ENCODE measurements around the gene SEMG1.

SEMG1 gene

DNA sequence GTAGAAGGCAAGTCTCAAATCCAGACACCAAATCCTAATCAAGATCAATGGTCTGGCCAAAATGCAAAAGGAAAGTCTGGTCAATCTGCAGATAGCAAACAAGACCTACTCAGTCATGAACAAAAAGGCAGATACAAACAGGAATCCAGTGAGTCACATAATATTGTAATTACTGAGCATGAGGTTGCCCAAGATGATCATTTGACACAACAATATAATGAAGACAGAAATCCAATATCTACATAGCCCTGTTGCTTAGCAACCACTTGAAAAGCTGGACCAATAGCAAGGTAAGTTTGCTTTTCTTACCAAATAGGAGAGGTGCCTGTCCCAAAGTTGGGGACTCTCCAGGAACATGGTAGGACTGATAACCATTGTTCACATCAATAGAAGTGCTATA is 16.3 kb downstream of the SEMG1 start:
- DNase-seq = no peak

GRCh38 chr20:45226287-45226686 is 19.5 kb downstream of the SEMG1 start:
- no peak for DNase-seq

GRCh38 chr20:45229264-45230056 is 22.6 kb downstream of the SEMG1 start:
- DNase-seq = no peak

DNA sequence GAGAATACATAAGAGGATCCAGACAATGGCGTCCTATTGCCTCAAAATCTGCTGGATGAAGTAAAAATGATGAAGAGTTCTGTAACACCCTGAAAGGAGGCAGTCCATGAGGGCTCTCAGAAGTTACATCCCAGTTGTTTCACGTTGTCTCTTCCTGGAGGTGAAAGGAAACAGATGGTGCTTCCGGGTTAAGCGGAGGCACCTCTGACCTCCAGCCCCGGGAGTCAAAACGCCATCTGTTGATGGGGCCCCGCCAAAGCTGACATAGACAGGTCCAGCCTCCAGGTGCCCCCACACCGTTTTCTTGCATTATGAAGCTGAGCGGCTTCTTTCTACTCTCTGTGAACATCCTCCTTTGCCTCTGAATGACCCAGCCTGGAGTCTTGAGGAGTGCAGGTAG is 23.8 kb downstream of the SEMG1 start:
- DNase-seq = no peak

GRCh38 chr20:45235995-45236394 is 29.2 kb downstream of the SEMG1 start:
- DNase-seq = no peak

DNA sequence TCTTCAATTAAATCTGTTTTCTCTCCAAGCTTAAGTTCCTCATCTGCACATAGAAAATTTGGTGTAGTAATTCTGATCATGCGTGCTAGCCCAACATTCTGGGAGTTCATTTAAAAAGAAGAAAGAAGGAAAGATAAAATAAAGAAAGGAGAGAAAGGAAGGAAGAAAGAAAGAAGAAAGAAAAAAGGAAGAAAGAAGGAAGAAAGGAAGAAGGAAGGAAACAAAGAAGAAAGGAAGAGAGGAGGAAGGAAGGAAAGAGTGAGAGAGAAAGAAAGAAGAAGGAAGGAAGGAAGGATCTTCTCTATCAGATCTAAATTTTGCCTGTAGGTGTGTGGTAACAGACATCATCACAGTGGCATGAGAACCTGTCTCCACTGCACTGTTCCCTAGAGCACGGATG is 31.3 kb downstream of the SEMG1 start:
- DNase-seq = no peak

- no peak for DNase-seq
Measured at GRCh38 chr20:45246109-45246508, 39.3 kb downstream of the SEMG1 start.

GRCh38 chr20:45247865-45248264 is 41.0 kb downstream of the SEMG1 start:
- no peak for DNase-seq

- no peak for DNase-seq
Measured at GRCh38 chr20:45248609-45249008, 41.8 kb downstream of the SEMG1 start.

GRCh38 chr20:45251884-45252560 is 45.2 kb downstream of the SEMG1 start:
- no peak for DNase-seq

DNA sequence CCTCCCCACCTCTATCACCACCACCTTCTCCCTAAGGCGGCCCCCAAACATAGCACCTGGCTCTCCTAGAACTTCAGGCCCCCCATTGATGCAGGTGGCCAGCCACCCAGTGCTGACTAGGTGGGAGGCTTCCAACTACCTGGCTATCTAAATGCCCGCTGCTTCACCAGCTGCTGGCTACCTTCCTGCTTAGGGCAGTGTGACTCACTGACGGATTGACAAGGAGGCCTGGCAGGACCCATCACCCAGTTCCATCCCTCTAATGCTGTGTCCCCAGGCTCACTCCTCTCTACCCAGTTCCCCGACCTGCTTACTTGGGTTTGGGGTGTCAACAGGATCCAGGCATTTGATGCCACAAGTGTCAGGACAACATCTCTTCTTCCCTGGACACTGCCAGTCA is 46.4 kb downstream of the SEMG1 start:
- no peak for DNase-seq

DNA sequence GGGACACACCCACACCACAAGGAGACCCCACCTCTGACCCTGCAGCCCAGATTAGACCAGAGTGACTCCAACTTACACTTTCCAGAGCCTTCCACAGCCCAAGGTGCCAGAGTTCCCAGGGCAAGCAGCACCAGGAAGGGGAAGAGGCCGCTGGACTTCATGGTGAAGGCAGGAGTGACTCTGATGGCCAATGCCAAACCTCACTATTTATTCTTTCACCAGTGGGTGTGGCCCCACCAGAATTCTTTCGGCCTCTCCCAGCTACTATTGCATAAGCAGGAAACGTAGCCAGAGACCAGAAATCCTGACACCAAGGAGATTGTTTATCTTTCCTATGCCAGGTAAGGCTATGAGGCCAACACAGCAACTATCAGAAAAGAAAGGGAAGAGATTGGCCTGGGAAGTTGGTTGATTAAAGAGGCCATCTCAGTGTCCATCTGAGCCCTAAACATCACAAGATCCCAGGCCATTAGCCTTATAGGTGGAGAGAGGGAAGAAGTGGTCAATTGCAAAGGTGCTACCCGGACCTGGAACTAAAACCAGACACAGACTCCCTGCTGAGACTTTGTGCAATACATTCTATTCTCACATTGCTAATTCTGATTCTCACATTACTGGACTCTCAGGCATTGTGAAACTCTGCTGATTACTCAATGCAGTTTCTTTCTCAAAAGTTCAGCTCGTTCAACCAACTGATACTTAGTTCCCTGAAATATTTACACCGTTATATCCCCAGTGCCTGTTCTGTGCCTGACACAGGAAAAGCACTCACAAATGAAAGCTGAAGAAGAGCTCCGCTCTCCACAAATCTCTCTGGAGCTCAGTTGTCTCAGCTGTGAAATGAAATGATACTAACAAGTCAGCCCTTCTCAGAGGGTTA is 47.8 kb downstream of the SEMG1 start, which contains the start of gene SLPI:
Gene SLPI (minus strand): TSS at position 182 of the 880 bp plus-strand sequence. CDS start 21 bp downstream, at position 161.
- DNase-seq = no peak

DNA sequence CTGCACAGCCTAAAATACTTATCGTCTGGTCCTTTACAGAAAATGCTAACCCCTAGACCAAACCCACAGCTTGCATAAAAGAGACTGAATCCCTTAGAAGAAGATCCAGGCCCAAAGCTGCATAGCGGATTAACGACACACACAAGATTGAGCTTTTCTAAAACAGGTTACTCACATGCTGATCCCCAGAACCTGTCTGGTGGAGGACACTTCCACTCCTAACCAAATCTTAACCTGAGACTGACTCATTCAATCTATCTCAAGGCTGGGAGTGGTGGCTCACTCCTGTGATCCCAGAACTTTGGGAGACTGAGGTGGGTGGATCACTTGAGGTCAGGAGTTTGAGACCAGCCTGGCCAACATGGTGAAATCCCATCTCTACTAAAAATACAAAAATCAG is 50.3 kb downstream of the SEMG1 start:
- DNase-seq = no peak

DNA sequence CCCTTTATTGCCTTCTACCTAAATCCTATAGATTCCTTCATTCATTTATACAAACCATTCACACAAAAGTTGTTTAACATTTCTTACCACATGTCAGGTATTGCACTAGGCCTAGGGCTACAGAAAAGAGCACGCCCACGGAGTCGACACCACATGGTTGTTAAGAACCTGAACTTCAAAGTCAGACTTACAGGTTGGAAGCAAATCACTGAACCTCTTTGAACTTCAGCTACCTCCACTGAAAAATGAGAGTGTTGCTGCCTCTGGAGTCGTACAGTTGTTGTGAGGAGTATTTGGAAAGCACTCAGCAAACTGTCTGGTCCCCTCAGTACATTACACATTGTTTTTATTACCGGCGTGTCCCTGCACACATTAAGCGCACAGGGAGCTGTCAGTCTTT is 50.9 kb downstream of the SEMG1 start:
- no peak for DNase-seq

DNA sequence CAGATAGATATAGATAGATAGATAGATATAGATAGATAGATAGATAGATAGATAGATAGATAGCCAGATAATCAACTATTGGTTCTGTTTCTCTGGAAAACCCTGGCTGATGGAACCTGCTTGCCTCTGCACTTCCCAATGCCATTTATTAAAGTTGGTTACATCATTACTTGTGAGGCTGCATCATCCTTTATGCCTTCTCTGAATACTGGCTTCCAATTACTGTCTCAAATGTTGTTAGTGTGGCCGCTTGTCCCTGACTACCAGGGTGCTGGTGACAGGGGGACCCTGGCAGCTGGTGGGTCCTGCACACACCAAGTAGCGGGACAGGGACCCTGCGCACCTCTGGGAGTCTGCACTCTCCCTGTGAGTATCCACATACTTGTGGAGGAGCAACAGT is 51.4 kb downstream of the SEMG1 start:
- no peak for DNase-seq

GRCh38 chr20:45258664-45259063 is 51.8 kb downstream of the SEMG1 start:
- DNase-seq = no peak
